ENCODE measurements around the gene NR4A2. TPM values are rescaled to one million over a fixed set of nuclear protein-coding genes. Genes with fewer than 3 reads are reported as not detected.

Gene NR4A2
- total RNA-seq, 1 experiment from 2014 or later, result 17.9 TPM

GRCh38 chr2:156332284-156332533 is 312 bp downstream of the NR4A2 start:
- Histone ChIP-seq H4K20me1 (ENCODE audit: insufficient read depth) (no peaks in the 10 kb centered on the region), H3K9me3 (ENCODE audit: control insufficient read depth in 1 of 2, insufficient read depth in 1 of 2, low read depth in 1 of 2, low read length in 2 of 2) (no peaks in the 10 kb centered on the region), H3K4me1 (ENCODE audit: control insufficient read depth in 1 of 2, insufficient read depth in 2 of 2, low read length in 2 of 2) (peaks cover 20 to 39% of the 10 kb centered on the region in 2 experiments), H3K79me2 (ENCODE audit: insufficient read depth, low read length) (peaks cover 27% of the 10 kb centered on the region), H3K4me2 (ENCODE audit: low read length) (peak overlapping the region; percentile 99), H3K36me3 (ENCODE audit: control insufficient read depth in 1 of 2, insufficient read depth in 2 of 2, low read length in 2 of 2) (peaks cover 8% of the 10 kb centered on the region in 2 experiments; a peak in 2 of 4 replicates), H2AFZ (ENCODE audit: low read depth, low read length, poor library complexity, severe bottlenecking) (no peak overlapping the region), H3K9me2 (ENCODE audit: insufficient read depth) (no peaks in the 10 kb centered on the region), H3K27ac (ENCODE audit: low read depth, low read length) (peak overlapping the region; percentile 97), H3K27me3 (ENCODE audit: insufficient read depth, low read length) (no peaks in the 10 kb centered on the region), H3K9ac (ENCODE audit: low read length) (peak overlapping the region; percentile 96), H3K4me3 (replicated peaks in 1 of 2; ENCODE audit: low read depth in 1 of 2, low read length in 2 of 2) (peak overlapping the region; percentile 92 to 97)
- POLR2A ChIA-PET, result interaction anchor here (1.0 to 1.4 kb wide), 3 partner anchors 10 to 22 kb away, joined by 3 to 5 read pairs (median 3); no protein-coding TSS in a partner anchor
- RAD21 ChIA-PET (ENCODE audit: low non-redundant PET in 1 of 2, low total read pairs in 2 of 2, uncharacterized antibody in 2 of 2, unreplicated experiment in 2 of 2), result no interaction called here
- BruUV-seq (replicated peaks), result no TSS peak
- DNase-seq (ENCODE audit: low read depth, low spot score) (no peak), ATAC-seq (no peak)
- TF ChIP-seq TCF7L2 (IDR thresholded peaks at IDR 0.05; ENCODE audit: borderline replicate concordance, extremely low read depth, insufficient read depth, insufficient read length), result no peak
- no peak for TF ChIP-seq EZH2phosphoT487 (IDR thresholded peaks at IDR 0.05; ENCODE audit: borderline replicate concordance)
- TF ChIP-seq ZBTB33 (IDR thresholded peaks at IDR 0.05; ENCODE audit: extremely low read depth, insufficient replicate concordance, low read length), result no peak
- no peak for TF ChIP-seq CBX3 (IDR thresholded peaks at IDR 0.05; ENCODE audit: low read depth)
- TF ChIP-seq RAD21 (IDR thresholded peaks at IDR 0.05; ENCODE audit: low read depth), result no peak
- TF ChIP-seq SP1 (IDR thresholded peaks at IDR 0.05; ENCODE audit: low read depth), result no peak
- TF ChIP-seq EGR1 (IDR thresholded peaks at IDR 0.05; ENCODE audit: low read depth), result no peak
- TF ChIP-seq ZFX (IDR thresholded peaks at IDR 0.05), result no peak
- intact Hi-C loops (cut with micrococcal nuclease), result loop anchor here (1.0 to 10.0 kb wide), 4 partner anchors 68 to 957 kb away; no protein-coding TSS in a partner anchor
- CTCF ChIA-PET, result no interaction called here
